Fibroblast of lung (primary cell): Measurements from ENCODE around the gene EDARADD. TPM values are rescaled to one million over a fixed set of nuclear protein-coding genes. Genes with fewer than 3 reads are reported as not detected.
"Not testable (repeated sequence)": the region's sequence is repeated elsewhere in the genome, so short reads cannot be mapped to it uniquely, and the experiment has no call there.

Experiments
- DNase-seq, 2 donors: peaks; one replicate each; pipeline versions ENCODE4 v3.0.0 to v3.0.0-alpha.2; 2010; ENCODE audit warnings: low read depth in 2 of 2
- H2AFZ ChIP-seq: 2 replicates; pipeline ENCODE4 v1.5.1; 2012; ENCODE audit warnings: low read length, control low read depth, inconsistent platforms
- H3K27ac ChIP-seq: 2 replicates; pipeline ENCODE4 v1.5.1; 2011; ENCODE audit warnings: low read length, control low read depth; ENCODE audit not compliant: insufficient read depth
- H3K27me3 ChIP-seq: 2 replicates; pipeline ENCODE4 v1.5.1; 2011; ENCODE audit warnings: mild to moderate bottlenecking, low read length; ENCODE audit not compliant: control insufficient read depth, insufficient read depth
- H3K36me3 ChIP-seq: 2 replicates; pipeline ENCODE4 v1.5.1; 2011; ENCODE audit warnings: low read length; ENCODE audit not compliant: control insufficient read depth, insufficient read depth
- H3K4me1 ChIP-seq: 2 replicates; pipeline ENCODE4 v1.5.1; 2011; ENCODE audit warnings: low read length; ENCODE audit not compliant: control insufficient read depth, insufficient read depth; ENCODE audit errors: extremely low read depth
- H3K4me2 ChIP-seq: 2 replicates; pipeline ENCODE4 v1.5.1; 2011; ENCODE audit warnings: low read length, control low read depth; ENCODE audit not compliant: insufficient read depth; ENCODE audit errors: extremely low read depth
- H3K4me3 ChIP-seq, 4 experiments: fragments of 200-600 bp in 1 of 4; sonication (generic) in 1 of 4; replicated peaks in 1 of 4; 2 replicates each; pipeline ENCODE4 v1.5.1; 2011 to 2016; ENCODE audit warnings: low read length in 4 of 4, low read depth in 3 of 4, mild to moderate bottlenecking in 3 of 4, control low read depth in 2 of 4, inconsistent platforms in 1 of 4, mixed read lengths in 1 of 4; ENCODE audit not compliant: insufficient read depth in 1 of 4; ENCODE audit errors: control extremely low read depth in 1 of 4
- H3K79me2 ChIP-seq: 2 replicates; pipeline ENCODE4 v1.5.1; 2012; ENCODE audit warnings: mild to moderate bottlenecking, low read length, inconsistent platforms; ENCODE audit not compliant: control insufficient read depth, insufficient read depth
- H3K9ac ChIP-seq: 2 replicates; pipeline ENCODE4 v1.5.1; 2011; ENCODE audit warnings: mild to moderate bottlenecking, low read length, control low read depth; ENCODE audit not compliant: insufficient read depth
- H3K9me3 ChIP-seq: 2 replicates; pipeline ENCODE4 v1.5.1; 2012; ENCODE audit warnings: low read depth, low read length; ENCODE audit not compliant: control insufficient read depth, insufficient read depth
- H4K20me1 ChIP-seq: 2 replicates; pipeline ENCODE4 v1.5.1; 2011; ENCODE audit warnings: low read length; ENCODE audit not compliant: control insufficient read depth, insufficient read depth; ENCODE audit errors: extremely low read depth
- EZH2 ChIP-seq: IDR thresholded peaks from 2 replicates; pipeline ENCODE4 v1.5.1; 2012; ENCODE audit warnings: low read length, control low read depth, mild to moderate bottlenecking; ENCODE audit errors: missing control alignments
- polyA plus RNA-seq, 2 donors: library from polyadenylated mRNA; depleted of rRNA in 1 of 2; stranded (reverse) in 1 of 2; unstranded in 1 of 2; fragments of >200 nt; gene quantifications; 2 replicates each; pipeline ENCODE4 v1.2.1, GENCODE V29; 2011 to 2012; ENCODE audit warnings: missing spikeins in 1 of 2
- total RNA-seq: library from RNA; depleted of rRNA; stranded (reverse); fragments of >200 nt; gene quantifications from 2 replicates; pipeline ENCODE4 v1.2.1, GENCODE V29; 2014
- TF ChIP-seq, protein P1 (sequence below), 2 donors: IDR thresholded peaks in 1 of 2; conservative IDR thresholded peaks in 1 of 2; 1 replicate in 1 of 2; 2 replicates in 1 of 2; pipeline ENCODE4 v1.5.1; 2011 to 2012; ENCODE audit warnings: low read length in 2 of 2, control low read depth in 1 of 2, inconsistent platforms in 1 of 2, low read depth in 1 of 2, mild to moderate bottlenecking in 1 of 2

Gene EDARADD
- total and polyA plus RNA-seq, 2 donors (not counting 1 experiment from before 2014, with no cell fraction given), result not detected

DNA sequence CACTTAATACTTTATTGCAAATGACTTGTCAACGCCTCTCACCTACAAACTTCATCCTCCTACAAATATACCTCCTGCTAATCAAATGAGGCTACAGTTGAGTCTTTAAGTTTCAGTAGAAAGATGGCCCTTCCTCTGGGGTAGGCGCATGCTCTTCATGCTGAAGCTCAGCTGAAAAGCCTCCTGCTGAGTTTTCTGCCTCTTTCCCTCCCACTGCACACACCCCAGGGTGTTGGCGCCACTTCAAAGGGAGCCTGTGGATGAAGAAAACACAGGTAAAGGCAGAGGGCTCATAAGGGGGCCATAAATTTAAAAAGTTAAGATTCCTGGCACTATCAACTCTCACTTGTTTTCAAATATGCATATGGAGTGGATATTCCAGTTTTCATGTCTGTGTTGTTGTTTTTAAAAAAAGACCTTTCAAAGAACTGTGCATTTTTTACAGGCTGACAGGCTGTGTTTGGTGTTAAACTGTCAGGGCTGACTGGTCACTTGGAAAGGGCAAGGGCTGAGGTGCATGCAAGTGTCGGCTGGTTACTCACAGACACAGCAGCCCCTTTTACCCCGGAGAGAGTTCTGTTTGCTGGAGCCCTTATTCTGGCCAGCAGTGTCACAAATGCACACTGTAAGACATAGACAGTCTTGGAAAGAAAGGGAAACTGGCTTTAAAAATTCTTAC, 86.8 kb downstream of the EDARADD start:
- Histone ChIP-seq H3K9me3 (no peaks in the 10 kb centered on the region), H4K20me1 (no peaks in the 10 kb centered on the region), H3K27ac (no peak overlapping the region), H3K9ac (no peak overlapping the region), H3K4me2 (no peak overlapping the region), H2AFZ (no peak overlapping the region), H3K4me1 (no peaks in the 10 kb centered on the region), H3K36me3 (no peaks in the 10 kb centered on the region), H3K4me3 (no peak overlapping the region), H3K27me3 (no peaks in the 10 kb centered on the region), H3K79me2 (no peaks in the 10 kb centered on the region)
- no peak for DNase-seq
- TF ChIP-seq, protein P1, sequence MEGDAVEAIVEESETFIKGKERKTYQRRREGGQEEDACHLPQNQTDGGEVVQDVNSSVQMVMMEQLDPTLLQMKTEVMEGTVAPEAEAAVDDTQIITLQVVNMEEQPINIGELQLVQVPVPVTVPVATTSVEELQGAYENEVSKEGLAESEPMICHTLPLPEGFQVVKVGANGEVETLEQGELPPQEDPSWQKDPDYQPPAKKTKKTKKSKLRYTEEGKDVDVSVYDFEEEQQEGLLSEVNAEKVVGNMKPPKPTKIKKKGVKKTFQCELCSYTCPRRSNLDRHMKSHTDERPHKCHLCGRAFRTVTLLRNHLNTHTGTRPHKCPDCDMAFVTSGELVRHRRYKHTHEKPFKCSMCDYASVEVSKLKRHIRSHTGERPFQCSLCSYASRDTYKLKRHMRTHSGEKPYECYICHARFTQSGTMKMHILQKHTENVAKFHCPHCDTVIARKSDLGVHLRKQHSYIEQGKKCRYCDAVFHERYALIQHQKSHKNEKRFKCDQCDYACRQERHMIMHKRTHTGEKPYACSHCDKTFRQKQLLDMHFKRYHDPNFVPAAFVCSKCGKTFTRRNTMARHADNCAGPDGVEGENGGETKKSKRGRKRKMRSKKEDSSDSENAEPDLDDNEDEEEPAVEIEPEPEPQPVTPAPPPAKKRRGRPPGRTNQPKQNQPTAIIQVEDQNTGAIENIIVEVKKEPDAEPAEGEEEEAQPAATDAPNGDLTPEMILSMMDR (conservative IDR thresholded peaks at IDR 0.05 in 1 of 2, IDR thresholded peaks at IDR 0.05 in 1 of 2; ENCODE audit: low read depth in 1 of 2, low read length in 2 of 2), result no peak
- no peak for TF ChIP-seq EZH2

DNA sequence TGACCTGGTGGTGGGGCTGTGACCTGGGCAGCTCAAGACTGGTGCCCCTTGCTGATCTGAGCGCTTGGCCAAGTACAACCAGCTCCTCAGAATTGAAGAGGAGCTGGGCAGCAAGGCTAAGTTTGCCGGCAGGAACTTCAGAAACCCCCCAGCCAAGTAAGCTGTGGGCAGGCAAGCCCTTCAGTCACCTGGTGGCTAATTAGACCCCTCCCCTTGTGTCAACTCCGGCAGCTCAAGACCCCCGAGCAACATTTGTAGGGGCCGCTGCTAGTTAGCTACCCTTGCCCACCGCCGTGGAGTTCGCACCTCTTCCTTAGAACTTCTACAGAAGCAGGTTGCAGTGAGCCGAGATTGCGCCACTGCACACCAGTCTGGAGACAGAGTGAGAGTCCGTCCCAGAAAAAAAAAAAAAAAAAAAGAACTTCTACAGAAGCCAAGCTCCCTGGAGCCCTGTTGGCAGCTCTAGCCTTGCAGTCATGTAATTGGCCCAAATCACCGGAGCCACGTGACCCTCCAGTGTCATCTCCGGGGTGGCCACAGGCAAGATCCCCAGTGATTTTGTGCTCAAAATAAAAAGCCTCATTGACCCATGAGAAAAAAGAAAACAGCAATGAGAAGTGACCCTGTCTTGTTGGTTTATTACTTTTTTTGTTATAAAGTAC, 90.4 kb downstream of the EDARADD start:
- Histone ChIP-seq H3K79me2 (no peaks in the 10 kb centered on the region), H3K27me3 (no peaks in the 10 kb centered on the region), H2AFZ (no peak overlapping the region), H3K4me3 (no peak overlapping the region), H3K4me2 (no peak overlapping the region), H4K20me1 (no peaks in the 10 kb centered on the region), H3K27ac (no peak overlapping the region), H3K9ac (no peak overlapping the region), H3K4me1 (no peaks in the 10 kb centered on the region), H3K36me3 (no peaks in the 10 kb centered on the region), H3K9me3 (no peaks in the 10 kb centered on the region)
- TF ChIP-seq, protein P1 (conservative IDR thresholded peaks at IDR 0.05 in 1 of 2, IDR thresholded peaks at IDR 0.05 in 1 of 2; ENCODE audit: low read depth in 1 of 2, low read length in 2 of 2), result no peak
- no peak for TF ChIP-seq EZH2
- DNase-seq, result no peak

DNA sequence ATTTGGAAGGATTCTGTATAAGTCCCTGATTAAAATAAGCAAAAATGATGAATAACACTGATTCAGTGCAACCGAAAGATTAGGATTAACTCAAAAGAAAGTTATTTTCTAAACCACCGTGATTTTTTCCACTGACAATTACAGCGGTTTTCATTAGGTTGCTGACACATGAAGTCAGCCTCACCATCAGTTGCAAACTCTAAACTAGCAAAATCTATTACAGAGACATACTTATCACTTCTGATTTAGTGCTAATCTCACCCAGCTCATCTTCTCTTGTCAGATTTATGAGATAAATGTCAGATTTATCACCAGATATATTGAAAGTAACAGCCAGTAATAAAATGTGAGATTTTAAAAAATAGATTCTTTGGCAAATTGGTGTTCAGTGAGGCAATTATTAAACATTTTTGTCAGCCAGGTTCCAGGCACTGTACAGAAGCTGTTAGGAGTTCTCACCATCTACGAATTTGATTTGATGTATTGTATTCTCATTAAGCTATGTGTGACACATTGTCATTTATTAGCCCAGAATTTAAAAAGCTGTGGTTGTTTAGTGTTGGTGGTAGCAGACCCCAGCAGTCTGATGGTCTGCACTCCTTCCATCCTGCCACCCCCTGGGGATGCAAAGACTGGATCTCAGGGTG, 92.4 kb downstream of the EDARADD start:
- Histone ChIP-seq H3K27me3 (no peaks in the 10 kb centered on the region), H3K4me1 (no peaks in the 10 kb centered on the region), H3K27ac (no peak overlapping the region), H3K9me3 (no peaks in the 10 kb centered on the region), H3K9ac (no peak overlapping the region), H3K36me3 (no peaks in the 10 kb centered on the region), H3K4me2 (no peak overlapping the region), H4K20me1 (no peaks in the 10 kb centered on the region), H3K4me3 (no peak overlapping the region), H3K79me2 (no peaks in the 10 kb centered on the region), H2AFZ (no peak overlapping the region)
- DNase-seq, result no peak
- no peak for TF ChIP-seq EZH2
- TF ChIP-seq, protein P1 (conservative IDR thresholded peaks at IDR 0.05 in 1 of 2, IDR thresholded peaks at IDR 0.05 in 1 of 2; ENCODE audit: low read depth in 1 of 2, low read length in 2 of 2), result no peak

DNA sequence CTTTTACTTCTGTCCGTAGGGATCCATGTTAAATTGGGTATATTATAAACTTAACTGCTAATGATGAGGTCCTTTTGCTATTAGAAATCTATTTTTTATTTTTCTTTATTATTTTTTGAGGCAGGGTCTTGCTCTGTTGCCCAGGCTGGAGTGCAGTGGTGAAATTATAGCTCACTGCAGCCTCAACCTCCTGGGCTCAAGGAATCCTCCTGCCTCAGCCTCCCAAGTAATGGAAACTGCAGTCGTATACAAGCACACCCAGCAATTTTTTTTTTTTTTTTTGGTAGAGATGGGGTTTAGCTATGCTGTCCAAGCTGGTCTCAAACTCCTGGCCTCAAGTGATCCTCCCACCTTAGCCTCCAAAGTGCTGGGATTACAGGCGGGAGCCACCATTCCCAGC, 95.1 kb downstream of the EDARADD start:
- H4K20me1 ChIP-seq, H3K9ac ChIP-seq, H2AFZ ChIP-seq, H3K4me3 ChIP-seq, H3K4me1 ChIP-seq, DNase-seq, H3K79me2 ChIP-seq, H3K9me3 ChIP-seq, H3K4me2 ChIP-seq, H3K36me3 ChIP-seq, H3K27me3 ChIP-seq, H3K27ac ChIP-seq: not testable (repeated sequence)
